ENCODE results near the gene HYLS1. TPM values are rescaled to one million over a fixed set of nuclear protein-coding genes. Genes with fewer than 3 reads are reported as not detected.

The HYLS1 gene
- 2.9 to 7.2 TPM (median 4.7 TPM) in 3 replicates for polyA plus RNA-seq
- polyA plus RNA-seq (2011; ENCODE audit: low read depth): 0.80 TPM
- 2.5 and 4.0 TPM in 2 replicates for polyA plus RNA-seq (2011; cell fraction: cytosol; rRNA removed)
- 1.9 and 3.0 TPM in 2 replicates for polyA plus RNA-seq (2011; cell fraction: nucleus; rRNA removed)
- 1.8 and 4.5 TPM in 2 replicates for polyA plus RNA-seq (2012; ENCODE audit: low replicate concordance)
- polyA minus RNA-seq: 0.49 to 4.8 TPM (median 0.82 TPM) in 3 replicates
- polyA minus RNA-seq (2011; cell fraction: cytosol; rRNA and poly(A)+ RNA removed): not detected
- 1.7 TPM in 1 of 2 replicates, not detected in the other for polyA minus RNA-seq (2011; cell fraction: nucleus; rRNA and poly(A)+ RNA removed)

- no peaks in the 10 kb centered on the region for H3K9me3 ChIP-seq (ENCODE audit: control insufficient read depth, low read depth, low read length)
- DNase-seq (ENCODE audit: low read depth, low spot score) (peak; percentile 49), FAIRE-seq (peak; percentile 73)
- peak within 1 kb of the TSS; percentile 76 for H3K9ac ChIP-seq (ENCODE audit: control insufficient read depth, extremely low read depth, insufficient read depth, low read length)
- H2AFZ ChIP-seq (ENCODE audit: control insufficient read depth, low read length): peak within 1 kb of the TSS; percentile 92
- H3K4me3 ChIP-seq (ENCODE audit: control insufficient read depth in 2 of 3, extremely low read depth in 1 of 3, insufficient read depth in 2 of 3, low read depth in 1 of 3, low read length in 3 of 3): peak within 1 kb of the TSS; percentile 71 to 83 (median 79)
- dilution Hi-C loops (cut with MboI; ENCODE audit: extremely low pct_ligation_motif_present, low sequenced_read_pairs): no loop called here
- H3K4me2 ChIP-seq (ENCODE audit: control insufficient read depth, extremely low read depth, insufficient read depth, low read depth, low read length): peak within 1 kb of the TSS; percentile 89
- H4K20me1 ChIP-seq (ENCODE audit: control insufficient read depth, extremely low read depth, insufficient read depth, low read length): no peaks in the 10 kb centered on the region
- peak within 1 kb of the TSS; percentile 63 for H3K27ac ChIP-seq (ENCODE audit: control insufficient read depth, insufficient read depth, low read length)
- peaks cover 3% of the 10 kb centered on the region for H3K9me1 ChIP-seq (ENCODE audit: control insufficient read depth, extremely low read depth, insufficient read depth, low read length)
- peaks cover 23% of the 10 kb centered on the region for H3K79me2 ChIP-seq (ENCODE audit: control insufficient read depth, insufficient read depth, low read length)
- peaks cover 19% of the 10 kb centered on the region for H3K4me1 ChIP-seq (ENCODE audit: control insufficient read depth, extremely low read depth, insufficient read depth, low read length)
- no peaks in the 10 kb centered on the region for H3K36me3 ChIP-seq (ENCODE audit: control insufficient read depth in 2 of 2, extremely low read depth in 1 of 2, insufficient read depth in 2 of 2, low read length in 2 of 2)
- H3K27me3 ChIP-seq (ENCODE audit: control insufficient read depth, extremely low read depth, insufficient read depth, low read length): no peaks in the 10 kb centered on the region
- no peak for TF ChIP-seq EZH2 (IDR thresholded peaks at IDR 0.05; ENCODE audit: low read length)
- TF ChIP-seq, protein P1, sequence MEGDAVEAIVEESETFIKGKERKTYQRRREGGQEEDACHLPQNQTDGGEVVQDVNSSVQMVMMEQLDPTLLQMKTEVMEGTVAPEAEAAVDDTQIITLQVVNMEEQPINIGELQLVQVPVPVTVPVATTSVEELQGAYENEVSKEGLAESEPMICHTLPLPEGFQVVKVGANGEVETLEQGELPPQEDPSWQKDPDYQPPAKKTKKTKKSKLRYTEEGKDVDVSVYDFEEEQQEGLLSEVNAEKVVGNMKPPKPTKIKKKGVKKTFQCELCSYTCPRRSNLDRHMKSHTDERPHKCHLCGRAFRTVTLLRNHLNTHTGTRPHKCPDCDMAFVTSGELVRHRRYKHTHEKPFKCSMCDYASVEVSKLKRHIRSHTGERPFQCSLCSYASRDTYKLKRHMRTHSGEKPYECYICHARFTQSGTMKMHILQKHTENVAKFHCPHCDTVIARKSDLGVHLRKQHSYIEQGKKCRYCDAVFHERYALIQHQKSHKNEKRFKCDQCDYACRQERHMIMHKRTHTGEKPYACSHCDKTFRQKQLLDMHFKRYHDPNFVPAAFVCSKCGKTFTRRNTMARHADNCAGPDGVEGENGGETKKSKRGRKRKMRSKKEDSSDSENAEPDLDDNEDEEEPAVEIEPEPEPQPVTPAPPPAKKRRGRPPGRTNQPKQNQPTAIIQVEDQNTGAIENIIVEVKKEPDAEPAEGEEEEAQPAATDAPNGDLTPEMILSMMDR (optimal IDR thresholded peaks at IDR 0.05 in 1 of 3, IDR thresholded peaks at IDR 0.05 in 1 of 3, conservative IDR thresholded peaks at IDR 0.05 in 1 of 3; ENCODE audit: extremely low read depth in 1 of 3, insufficient read depth in 2 of 3, low read length in 3 of 3): peak in 2 of 3 experiments; percentile 14 to 41
These were observed at the start of gene HYLS1 for GRCh38 chr11:125887373-125888324. Gene HYLS1, plus strand, starts transcription at chr11:125887668. Its CDS starts 11,701 bp downstream, at chr11:125899369.

DNA sequence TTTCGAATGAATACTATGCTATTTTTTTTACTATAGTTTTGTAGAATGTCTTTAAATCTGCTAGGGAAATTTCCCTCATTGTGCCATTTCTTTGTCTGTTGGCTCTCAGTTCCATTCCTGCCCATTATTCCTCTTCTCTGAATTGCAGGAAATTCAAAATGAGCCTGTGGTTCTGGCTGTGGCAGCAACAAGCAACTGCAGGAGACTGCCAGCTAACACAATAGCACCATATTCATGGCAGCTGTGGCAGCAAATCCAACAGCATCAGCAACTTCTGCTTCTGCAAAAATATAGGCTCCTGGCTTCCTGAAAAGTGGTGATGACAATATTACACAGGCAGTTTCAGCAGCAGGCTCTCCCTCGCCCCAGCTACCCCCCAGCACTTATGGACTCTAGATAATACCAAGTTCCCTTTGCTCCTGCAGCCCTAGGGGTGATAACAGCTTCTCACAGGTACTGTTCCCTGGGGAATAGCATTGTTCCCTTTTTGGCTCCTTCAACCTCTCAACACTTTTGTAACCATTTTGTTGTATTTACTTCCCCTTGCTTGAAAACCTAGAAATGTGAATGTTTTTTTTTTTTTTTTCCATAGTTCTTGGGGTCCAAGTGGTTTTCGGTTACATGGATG is 45.0 kb upstream of the HYLS1 start:
- Histone ChIP-seq H3K27me3 (ENCODE audit: control insufficient read depth, extremely low read depth, insufficient read depth, low read length) (no peaks in the 10 kb centered on the region), H3K79me2 (ENCODE audit: control insufficient read depth, insufficient read depth, low read length) (no peaks in the 10 kb centered on the region), H3K9ac (ENCODE audit: control insufficient read depth, extremely low read depth, insufficient read depth, low read length) (no peak overlapping the region), H3K27ac (ENCODE audit: control insufficient read depth, insufficient read depth, low read length) (no peak overlapping the region), H4K20me1 (ENCODE audit: control insufficient read depth, extremely low read depth, insufficient read depth, low read length) (no peaks in the 10 kb centered on the region), H3K4me3 (ENCODE audit: control insufficient read depth in 2 of 3, extremely low read depth in 1 of 3, insufficient read depth in 2 of 3, low read depth in 1 of 3, low read length in 3 of 3) (no peak overlapping the region), H3K9me1 (ENCODE audit: control insufficient read depth, extremely low read depth, insufficient read depth, low read length) (no peaks in the 10 kb centered on the region), H3K4me1 (ENCODE audit: control insufficient read depth, extremely low read depth, insufficient read depth, low read length) (no peaks in the 10 kb centered on the region), H3K4me2 (ENCODE audit: control insufficient read depth, extremely low read depth, insufficient read depth, low read depth, low read length) (no peak overlapping the region), H3K9me3 (ENCODE audit: control insufficient read depth, low read depth, low read length) (no peaks in the 10 kb centered on the region), H2AFZ (ENCODE audit: control insufficient read depth, low read length) (no peak overlapping the region), H3K36me3 (ENCODE audit: control insufficient read depth in 2 of 2, extremely low read depth in 1 of 2, insufficient read depth in 2 of 2, low read length in 2 of 2) (no peaks in the 10 kb centered on the region)
- FAIRE-seq (no peak), DNase-seq (ENCODE audit: low read depth, low spot score) (no peak)
- dilution Hi-C loops (cut with MboI; ENCODE audit: extremely low pct_ligation_motif_present, low sequenced_read_pairs): no loop called here
- no peak for TF ChIP-seq EZH2 (IDR thresholded peaks at IDR 0.05; ENCODE audit: low read length)
- TF ChIP-seq, protein P1 (optimal IDR thresholded peaks at IDR 0.05 in 1 of 3, IDR thresholded peaks at IDR 0.05 in 1 of 3, conservative IDR thresholded peaks at IDR 0.05 in 1 of 3; ENCODE audit: extremely low read depth in 1 of 3, insufficient read depth in 2 of 3, low read length in 3 of 3): no peak

Data from keratinocyte (primary cell).